ENCODE data around the gene NDEL1. TPM values are rescaled to one million over a fixed set of nuclear protein-coding genes. Genes with fewer than 3 reads are reported as not detected.

The NDEL1 gene
- total RNA-seq, 1 donor: 58.7 TPM

GRCh38 chr17:8496081-8496480, 60.4 kb downstream of the NDEL1 start:
- no peak for DNase-seq (ENCODE audit: low read depth in 2 of 3, low spot score in 2 of 3)

GRCh38 chr17:8499171-8499570, 63.5 kb downstream of the NDEL1 start:
- no peak for DNase-seq (ENCODE audit: low read depth in 2 of 3, low spot score in 2 of 3)

GRCh38 chr17:8499614-8500013, 63.9 kb downstream of the NDEL1 start:
- DNase-seq (ENCODE audit: low read depth in 2 of 3, low spot score in 2 of 3): no peak

GRCh38 chr17:8500609-8501008, 64.9 kb downstream of the NDEL1 start:
- no peak for DNase-seq (ENCODE audit: low read depth in 2 of 3, low spot score in 2 of 3)

GRCh38 chr17:8502126-8502525, 66.4 kb downstream of the NDEL1 start:
- no peak for DNase-seq (ENCODE audit: low read depth in 2 of 3, low spot score in 2 of 3)

GRCh38 chr17:8503368-8503767, 67.7 kb downstream of the NDEL1 start:
- no peak for DNase-seq (ENCODE audit: low read depth in 2 of 3, low spot score in 2 of 3)

GRCh38 chr17:8503807-8504206, 68.1 kb downstream of the NDEL1 start:
- no peak for DNase-seq (ENCODE audit: low read depth in 2 of 3, low spot score in 2 of 3)

GRCh38 chr17:8504460-8505207, 69.0 kb downstream of the NDEL1 start:
- DNase-seq (ENCODE audit: low read depth in 2 of 3, low spot score in 2 of 3): no peak

- no peak for DNase-seq (ENCODE audit: low read depth in 2 of 3, low spot score in 2 of 3)
Observed at GRCh38 chr17:8506145-8506544, 70.5 kb downstream of the NDEL1 start.

GRCh38 chr17:8514801-8515200, 79.1 kb downstream of the NDEL1 start:
- no peak for DNase-seq (ENCODE audit: low read depth in 2 of 3, low spot score in 2 of 3)

Small RNAs within 50 kb of the gene (small RNA-seq; reads per million reads assigned to genes)
- gene RNU7-43P: not detected

Other genes with a start within 250 kb of the NDEL1 start
- 27.7 TPM for gene BORCS6, start 245.7 kb upstream of the NDEL1 start, total RNA-seq
- 6.2 TPM for gene AURKB, start 225.3 kb upstream of the NDEL1 start, total RNA-seq
- 32.6 TPM for gene CTC1, start 187.8 kb upstream of the NDEL1 start, total RNA-seq
- 57.4 TPM for gene PFAS, start 186.6 kb upstream of the NDEL1 start, total RNA-seq
- gene RANGRF, start 147.2 kb upstream of the NDEL1 start, total RNA-seq: 18.9 TPM
- 2.4 TPM for gene SLC25A35, start 140.5 kb upstream of the NDEL1 start, total RNA-seq
- under 0.01 TPM for gene ARHGEF15, start 125.6 kb upstream of the NDEL1 start, total RNA-seq
- gene ODF4, start 96.0 kb upstream of the NDEL1 start, total RNA-seq: not detected
- 3,187 TPM for gene RPL26, start 52.7 kb upstream of the NDEL1 start, total RNA-seq
- 0.27 TPM for gene RNF222, start 38.1 kb upstream of the NDEL1 start, total RNA-seq
- 38.8 TPM for gene MYH10, start 194.8 kb downstream of the NDEL1 start, total RNA-seq

Measured in hematopoietic multipotent progenitor cell (in vitro differentiated cells).